ENCODE data around the gene SDE2.

- TF ChIP-seq, protein P1, sequence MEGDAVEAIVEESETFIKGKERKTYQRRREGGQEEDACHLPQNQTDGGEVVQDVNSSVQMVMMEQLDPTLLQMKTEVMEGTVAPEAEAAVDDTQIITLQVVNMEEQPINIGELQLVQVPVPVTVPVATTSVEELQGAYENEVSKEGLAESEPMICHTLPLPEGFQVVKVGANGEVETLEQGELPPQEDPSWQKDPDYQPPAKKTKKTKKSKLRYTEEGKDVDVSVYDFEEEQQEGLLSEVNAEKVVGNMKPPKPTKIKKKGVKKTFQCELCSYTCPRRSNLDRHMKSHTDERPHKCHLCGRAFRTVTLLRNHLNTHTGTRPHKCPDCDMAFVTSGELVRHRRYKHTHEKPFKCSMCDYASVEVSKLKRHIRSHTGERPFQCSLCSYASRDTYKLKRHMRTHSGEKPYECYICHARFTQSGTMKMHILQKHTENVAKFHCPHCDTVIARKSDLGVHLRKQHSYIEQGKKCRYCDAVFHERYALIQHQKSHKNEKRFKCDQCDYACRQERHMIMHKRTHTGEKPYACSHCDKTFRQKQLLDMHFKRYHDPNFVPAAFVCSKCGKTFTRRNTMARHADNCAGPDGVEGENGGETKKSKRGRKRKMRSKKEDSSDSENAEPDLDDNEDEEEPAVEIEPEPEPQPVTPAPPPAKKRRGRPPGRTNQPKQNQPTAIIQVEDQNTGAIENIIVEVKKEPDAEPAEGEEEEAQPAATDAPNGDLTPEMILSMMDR (IDR thresholded peaks at IDR 0.05), result no peak
- TF ChIP-seq POLR2A (IDR thresholded peaks at IDR 0.05), result no peak
Measured at GRCh38 chr1:225965231-225965630, 33.9 kb downstream of the SDE2 start.
